Activated naive CD4-positive, alpha-beta T cell treated with anti-CD3 and anti-CD28 coated beads, Interleukin-2, amount 10 ng/mL, durations not matched to agents 7 days and 5 days (primary cell): ENCODE results near the gene RASL11B.

Experiments used
- CTCF ChIA-PET: fragments of 350-600 bp; sonication (Branson Sonifier 250); formaldehyde crosslinking; loops from one replicate; lab custom pipeline; 2021; ENCODE audit warnings: antibody characterized with exemption; lab: Charles Lee
- DNase-seq: peaks from one replicate; pipeline ENCODE4 v3.0.0-alpha.2; 2020
- H3K27ac Mint-ChIP-seq: one replicate; pipeline ENCODE4 v1.8.0; 2021; ENCODE audit warnings: mild to moderate bottlenecking, moderate library complexity, mixed read lengths
- H3K27me3 Mint-ChIP-seq: one replicate; pipeline ENCODE4 v1.8.0; 2021; ENCODE audit warnings: mild to moderate bottlenecking, mixed read lengths
- H3K36me3 Mint-ChIP-seq: one replicate; pipeline ENCODE4 v1.8.0; 2021; ENCODE audit warnings: mixed read lengths
- H3K4me1 Mint-ChIP-seq: one replicate; pipeline ENCODE4 v1.8.0; 2021; ENCODE audit warnings: mixed read lengths
- H3K4me3 Mint-ChIP-seq: one replicate; pipeline ENCODE4 v1.8.0; 2021; ENCODE audit warnings: mild to moderate bottlenecking, moderate library complexity, mixed read lengths
- H3K9me3 Mint-ChIP-seq: one replicate; pipeline ENCODE4 v1.8.0; 2021; ENCODE audit warnings: mixed read lengths

The RASL11B gene

DNA sequence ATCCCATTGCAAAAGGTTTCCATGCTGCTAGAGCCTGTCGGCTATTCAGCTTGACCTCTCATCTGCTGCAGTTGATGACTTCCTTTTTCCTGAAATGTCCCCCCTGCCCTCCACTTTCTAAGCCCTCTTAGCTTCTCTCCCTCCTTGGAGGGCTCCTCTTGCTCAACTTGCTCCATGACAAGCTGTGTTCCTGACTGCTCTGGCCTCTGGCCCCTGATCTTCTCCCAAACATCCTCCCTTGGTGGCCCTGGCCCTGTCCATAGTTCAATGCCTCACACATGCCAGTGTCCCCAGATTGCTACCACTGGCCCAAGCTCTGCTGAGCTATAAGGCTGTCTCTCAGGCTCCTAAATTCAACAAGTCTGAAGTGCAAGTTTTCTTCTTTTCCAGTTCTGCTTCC lies 29.6 kb downstream of the RASL11B start:
- Mint-ChIP-seq H3K9me3 (peaks cover 7% of the 10 kb centered on the region), H3K27me3 (no peaks in the 10 kb centered on the region), H3K36me3 (peaks cover 4% of the 10 kb centered on the region), H3K4me1 (peaks cover 25% of the 10 kb centered on the region), H3K27ac (no peak overlapping the region), H3K4me3 (no peak overlapping the region)
- no peak for DNase-seq
- CTCF ChIA-PET: interaction anchor here (1.0 to 1.8 kb wide), 3 partner anchors 18 to 345 kb away, joined by 3 to 9 read pairs (median 3); no protein-coding TSS in a partner anchor

DNA sequence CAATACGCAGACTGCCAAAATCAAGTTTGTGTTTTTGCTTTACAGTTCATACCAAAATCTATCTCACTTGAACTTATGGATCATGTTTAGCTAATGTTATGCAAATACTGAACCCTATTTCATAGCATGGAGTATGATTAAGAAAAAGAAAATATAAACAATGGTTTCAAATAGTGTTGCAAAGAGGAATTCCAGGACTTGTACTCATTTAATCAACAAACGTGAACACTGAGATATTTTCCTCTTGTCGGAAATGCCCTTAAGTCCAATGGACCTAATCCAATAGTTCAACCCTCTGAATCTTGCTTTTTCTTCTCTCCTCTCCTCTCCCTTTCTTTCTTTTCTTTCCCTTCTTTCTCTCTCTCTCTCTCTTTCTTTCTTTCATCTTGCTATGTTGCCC lies 30.8 kb downstream of the RASL11B start:
- peaks cover 25% of the 10 kb centered on the region for H3K4me1 Mint-ChIP-seq
- CTCF ChIA-PET: interaction anchor here (1.8 kb wide), 1 partner anchor 19 kb away, joined by 9 read pairs; no protein-coding TSS in a partner anchor
- peaks cover 5% of the 10 kb centered on the region for H3K9me3 Mint-ChIP-seq

DNA sequence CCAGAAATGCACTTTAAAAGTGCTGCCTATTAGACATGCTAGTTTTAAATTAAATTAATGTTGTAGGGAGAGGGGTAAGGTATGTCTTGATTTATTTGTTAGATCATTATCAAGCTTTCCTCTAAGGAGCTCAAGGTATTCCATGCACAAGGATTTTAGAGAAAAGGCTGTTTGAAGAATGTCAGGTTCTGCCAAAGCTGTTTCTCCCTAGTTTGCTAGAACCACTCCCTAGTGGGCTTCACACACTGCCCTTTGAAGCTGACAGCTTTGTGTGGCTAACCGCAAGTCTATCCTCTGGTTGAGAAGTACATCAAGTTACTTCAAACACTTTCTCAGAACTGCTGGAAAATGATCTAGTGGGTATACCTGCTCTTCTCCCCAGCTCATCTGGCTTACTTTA lies 32.3 kb downstream of the RASL11B start:
- H3K9me3 Mint-ChIP-seq: peaks cover 3% of the 10 kb centered on the region
- no peak overlapping the region for H3K4me3 Mint-ChIP-seq
- H3K27ac Mint-ChIP-seq: no peak overlapping the region
- CTCF ChIA-PET: interaction anchor here (0.7 to 1.0 kb wide), 3 partner anchors 11 to 50 kb away, joined by 3 read pairs; no protein-coding TSS in a partner anchor
- DNase-seq: peak; percentile 41
- H3K27me3 Mint-ChIP-seq: no peaks in the 10 kb centered on the region
- peaks cover 25% of the 10 kb centered on the region for H3K4me1 Mint-ChIP-seq
- H3K36me3 Mint-ChIP-seq: no peaks in the 10 kb centered on the region

More for the DNA sequence above, 30.8 kb downstream of the RASL11B start:
- H3K4me3 Mint-ChIP-seq: no peak overlapping the region
- no peaks in the 10 kb centered on the region for H3K27me3 Mint-ChIP-seq
- DNase-seq: no peak
- no peak overlapping the region for H3K27ac Mint-ChIP-seq
- H3K36me3 Mint-ChIP-seq: peaks cover 1% of the 10 kb centered on the region

DNA sequence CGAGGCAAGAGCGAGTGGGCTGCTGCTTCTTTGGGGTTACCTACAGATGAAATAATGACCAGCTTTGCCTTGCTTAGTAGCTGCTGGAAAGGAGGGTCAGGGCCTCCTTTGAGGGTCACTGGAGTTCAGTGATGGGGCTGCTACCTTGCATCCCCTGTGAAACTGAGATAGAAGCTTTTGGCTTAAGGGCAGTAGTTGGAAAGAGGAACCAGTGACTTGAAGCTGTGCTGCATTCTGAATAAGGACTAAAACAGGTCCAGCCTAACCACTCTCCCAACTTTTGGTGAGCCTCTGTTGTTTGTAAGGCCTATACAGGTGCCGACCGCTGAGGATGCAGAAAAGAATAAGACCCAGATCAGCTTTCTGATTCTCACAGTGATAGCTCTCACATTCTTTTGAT lies 41.2 kb downstream of the RASL11B start:
- Mint-ChIP-seq H3K4me3 (no peak overlapping the region), H3K27me3 (no peaks in the 10 kb centered on the region), H3K27ac (no peak overlapping the region), H3K36me3 (peaks cover 3% of the 10 kb centered on the region), H3K4me1 (no peaks in the 10 kb centered on the region), H3K9me3 (peaks cover 4% of the 10 kb centered on the region)
- CTCF ChIA-PET: no interaction called here
- DNase-seq: no peak

DNA sequence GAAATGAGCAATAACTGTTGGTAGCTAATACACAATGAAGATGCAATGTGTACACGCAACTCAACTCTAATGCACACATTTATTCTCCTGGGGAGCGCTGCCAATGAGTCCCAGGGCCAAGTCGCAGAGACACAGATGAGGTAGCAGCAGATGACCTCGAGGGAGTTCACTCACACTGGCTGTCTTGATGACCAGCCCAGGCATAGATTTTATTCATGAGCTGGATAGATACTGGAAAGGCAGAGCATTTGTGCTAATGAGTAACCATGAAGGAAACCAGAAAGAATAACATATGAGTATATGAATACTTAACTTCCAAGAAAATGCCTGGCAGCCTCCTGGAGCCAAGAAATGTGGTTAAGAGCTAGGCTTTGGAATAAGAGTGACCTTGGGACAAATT lies 42.3 kb downstream of the RASL11B start:
- H3K27ac Mint-ChIP-seq: no peak overlapping the region
- CTCF ChIA-PET: no interaction called here
- no peak for DNase-seq
- H3K36me3 Mint-ChIP-seq: peaks cover 3% of the 10 kb centered on the region
- H3K9me3 Mint-ChIP-seq: peaks cover 4% of the 10 kb centered on the region
- H3K27me3 Mint-ChIP-seq: no peaks in the 10 kb centered on the region
- no peak overlapping the region for H3K4me3 Mint-ChIP-seq
- no peaks in the 10 kb centered on the region for H3K4me1 Mint-ChIP-seq

DNA sequence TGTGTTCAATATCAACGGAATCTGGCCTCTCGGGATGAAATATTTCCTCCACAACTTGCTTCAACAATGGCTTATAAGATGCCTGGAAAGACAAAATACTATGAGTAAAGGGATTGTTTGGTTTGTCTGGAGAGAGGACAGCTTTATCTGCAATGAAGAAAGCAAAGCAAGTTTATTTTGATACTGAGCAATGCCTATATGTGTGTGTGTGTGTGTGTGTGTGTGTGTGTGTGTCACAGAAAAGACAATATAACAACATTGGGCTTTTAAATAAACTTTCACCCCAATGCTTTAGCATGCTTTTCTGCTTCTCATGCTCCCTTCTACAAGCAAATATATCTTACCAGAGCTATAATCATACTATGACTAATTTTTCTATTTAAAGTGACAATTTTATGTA lies 45.4 kb downstream of the RASL11B start:
- DNase-seq: no peak
- CTCF ChIA-PET: no interaction called here
- Mint-ChIP-seq H3K27ac (no peak overlapping the region), H3K27me3 (no peaks in the 10 kb centered on the region), H3K4me3 (no peak overlapping the region), H3K36me3 (peaks cover 1% of the 10 kb centered on the region), H3K9me3 (no peaks in the 10 kb centered on the region), H3K4me1 (peaks cover 4% of the 10 kb centered on the region)

DNA sequence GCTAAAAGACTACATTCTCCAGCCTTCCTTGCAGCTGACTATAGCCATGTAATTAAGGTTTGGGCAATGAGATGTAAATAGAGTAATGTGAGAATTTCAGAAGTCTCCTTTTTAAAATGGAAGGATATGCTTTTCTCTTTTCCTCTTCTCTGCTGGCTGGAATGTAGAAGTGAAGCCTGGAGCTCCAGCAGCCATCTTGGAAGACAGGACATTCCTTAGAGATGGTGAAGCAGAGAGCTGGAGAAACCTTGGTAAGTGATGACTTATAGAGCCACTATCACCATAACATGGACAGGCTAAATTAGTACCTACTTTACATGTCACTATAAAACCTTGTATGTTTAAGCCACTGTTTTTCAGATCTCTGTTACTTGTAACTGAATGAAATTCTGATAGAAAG lies 48.0 kb downstream of the RASL11B start:
- H3K9me3 Mint-ChIP-seq: no peaks in the 10 kb centered on the region
- no peak for DNase-seq
- H3K4me1 Mint-ChIP-seq: peaks cover 4% of the 10 kb centered on the region
- H3K4me3 Mint-ChIP-seq: no peak overlapping the region
- H3K27me3 Mint-ChIP-seq: no peaks in the 10 kb centered on the region
- CTCF ChIA-PET: interaction anchor here (0.9 to 1.2 kb wide), 2 partner anchors 19 to 365 kb away, joined by 3 read pairs; no protein-coding TSS in a partner anchor
- no peak overlapping the region for H3K27ac Mint-ChIP-seq
- no peaks in the 10 kb centered on the region for H3K36me3 Mint-ChIP-seq

DNA sequence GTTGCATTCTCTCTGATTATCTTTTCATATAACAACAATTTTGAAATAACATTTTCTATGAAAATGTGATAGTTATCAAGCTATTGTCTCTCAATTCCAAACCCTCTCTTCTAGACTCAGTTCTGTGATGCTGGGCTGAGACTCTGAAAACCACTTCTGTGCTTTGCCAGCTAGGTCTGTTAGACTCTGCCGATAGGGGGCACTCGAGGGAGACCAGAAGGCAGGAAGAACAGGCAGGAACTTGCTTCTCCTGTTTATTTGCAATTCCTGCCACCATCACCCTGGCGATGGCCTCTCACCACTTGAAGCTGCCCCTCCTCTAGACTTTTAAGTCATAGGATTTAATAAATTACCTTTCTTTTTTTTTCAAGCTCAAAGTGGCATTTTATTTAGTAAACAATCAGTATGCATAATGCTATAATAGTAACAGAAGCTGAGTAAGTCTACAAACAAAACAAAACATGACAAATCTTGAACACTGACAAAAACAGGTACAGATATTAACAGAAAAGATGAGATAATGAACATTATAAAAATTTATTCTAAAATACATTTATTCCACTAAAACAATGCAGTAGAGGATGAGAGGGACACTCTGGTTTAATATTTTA lies 49.7 kb downstream of the RASL11B start:
- CTCF ChIA-PET: interaction anchor here (0.7 to 2.0 kb wide), 14 partner anchors 10 to 200 kb away, joined by 3 to 9 read pairs (median 4); no protein-coding TSS in a partner anchor
- no peak overlapping the region for H3K4me3 Mint-ChIP-seq
- H3K27ac Mint-ChIP-seq: no peak overlapping the region
- no peaks in the 10 kb centered on the region for H3K27me3 Mint-ChIP-seq
- no peaks in the 10 kb centered on the region for H3K9me3 Mint-ChIP-seq
- H3K36me3 Mint-ChIP-seq: no peaks in the 10 kb centered on the region
- peak; percentile 81 for DNase-seq
- peaks cover 4% of the 10 kb centered on the region for H3K4me1 Mint-ChIP-seq

DNA sequence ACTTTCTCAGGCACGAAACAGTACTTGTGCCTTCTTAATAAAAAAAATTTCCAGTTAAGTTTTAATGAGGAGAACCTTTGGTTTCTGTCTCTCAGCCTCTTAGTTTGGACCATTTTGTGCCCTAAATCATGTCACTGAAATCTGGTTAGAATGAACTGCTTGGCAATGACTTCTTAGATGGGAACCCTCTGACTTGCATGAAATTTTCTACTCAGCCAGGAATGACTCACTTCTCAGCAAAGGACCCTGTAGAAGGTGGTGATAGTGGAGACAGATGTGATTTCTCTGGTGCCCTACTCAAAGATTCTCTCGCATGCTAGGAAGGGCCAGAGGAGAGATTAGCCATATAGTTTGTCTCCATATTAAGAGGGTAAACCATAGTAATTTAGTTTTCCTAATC lies 50.5 kb downstream of the RASL11B start:
- H3K36me3 Mint-ChIP-seq: no peaks in the 10 kb centered on the region
- H3K4me1 Mint-ChIP-seq: peaks cover 4% of the 10 kb centered on the region
- H3K27me3 Mint-ChIP-seq: no peaks in the 10 kb centered on the region
- no peak overlapping the region for H3K4me3 Mint-ChIP-seq
- H3K9me3 Mint-ChIP-seq: no peaks in the 10 kb centered on the region
- no peak overlapping the region for H3K27ac Mint-ChIP-seq
- DNase-seq: no peak
- CTCF ChIA-PET: interaction anchor here (0.9 to 2.0 kb wide), 3 partner anchors 14 to 201 kb away, joined by 3 to 5 read pairs (median 4); no protein-coding TSS in a partner anchor

DNA sequence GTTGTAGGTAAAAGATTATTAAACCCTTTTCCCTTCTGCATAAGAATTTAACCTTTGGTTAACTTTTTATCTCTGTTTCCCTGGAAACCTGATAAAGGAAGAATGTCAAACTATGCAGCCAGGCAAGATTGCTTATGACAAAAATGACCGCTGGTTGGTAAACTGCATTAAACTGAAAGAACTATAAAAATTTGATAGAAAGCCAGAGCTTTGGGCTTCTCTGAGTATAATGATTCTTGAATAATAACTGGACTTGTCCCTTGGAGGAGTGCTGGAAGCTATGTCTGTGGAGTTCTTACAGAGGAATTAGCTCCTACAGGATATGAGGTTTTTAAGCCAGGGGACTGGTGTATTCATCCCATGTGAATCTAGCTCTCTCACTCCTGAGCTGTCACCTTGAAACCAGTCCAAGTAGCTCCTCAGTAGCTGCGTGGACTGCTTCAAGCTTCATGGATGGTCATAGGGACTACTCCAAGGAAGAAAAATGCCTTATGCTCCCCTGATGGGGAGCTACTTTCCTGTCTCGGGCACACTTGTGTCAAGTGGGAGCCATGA lies 52.0 kb downstream of the RASL11B start:
- Mint-ChIP-seq H3K36me3 (no peaks in the 10 kb centered on the region), H3K27ac (no peak overlapping the region), H3K27me3 (no peaks in the 10 kb centered on the region), H3K4me1 (peaks cover 4% of the 10 kb centered on the region), H3K4me3 (no peak overlapping the region), H3K9me3 (no peaks in the 10 kb centered on the region)
- CTCF ChIA-PET: interaction anchor here (1.1 to 1.5 kb wide), 2 partner anchors 15 to 21 kb away, joined by 3 read pairs; no protein-coding TSS in a partner anchor
- no peak for DNase-seq

DNA sequence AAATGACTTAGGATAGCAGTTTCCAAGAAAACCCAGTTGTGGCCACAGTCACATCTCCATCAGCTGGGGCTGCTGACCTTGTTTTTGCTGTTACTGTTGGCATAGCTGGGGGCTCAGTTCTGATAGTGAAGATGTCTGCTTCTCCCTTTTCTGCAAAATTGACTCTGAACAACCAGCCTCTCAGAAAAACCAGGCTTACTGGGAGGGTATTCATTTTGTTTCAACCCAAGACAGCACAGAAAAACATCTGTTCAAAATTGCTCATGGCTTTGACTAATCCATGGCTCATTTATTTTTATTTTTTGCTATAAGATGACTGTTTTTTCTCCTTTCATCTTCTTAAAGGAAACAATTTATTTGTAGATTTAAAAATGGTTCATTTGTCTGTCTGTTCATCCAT lies 53.1 kb downstream of the RASL11B start:
- CTCF ChIA-PET: interaction anchor here (1.5 kb wide), 1 partner anchor 19 kb away, joined by 3 read pairs; no protein-coding TSS in a partner anchor
- no peak for DNase-seq
- Mint-ChIP-seq H3K9me3 (no peaks in the 10 kb centered on the region), H3K27me3 (no peaks in the 10 kb centered on the region), H3K4me1 (peaks cover 4% of the 10 kb centered on the region), H3K4me3 (no peak overlapping the region), H3K36me3 (no peaks in the 10 kb centered on the region), H3K27ac (no peak overlapping the region)

DNA sequence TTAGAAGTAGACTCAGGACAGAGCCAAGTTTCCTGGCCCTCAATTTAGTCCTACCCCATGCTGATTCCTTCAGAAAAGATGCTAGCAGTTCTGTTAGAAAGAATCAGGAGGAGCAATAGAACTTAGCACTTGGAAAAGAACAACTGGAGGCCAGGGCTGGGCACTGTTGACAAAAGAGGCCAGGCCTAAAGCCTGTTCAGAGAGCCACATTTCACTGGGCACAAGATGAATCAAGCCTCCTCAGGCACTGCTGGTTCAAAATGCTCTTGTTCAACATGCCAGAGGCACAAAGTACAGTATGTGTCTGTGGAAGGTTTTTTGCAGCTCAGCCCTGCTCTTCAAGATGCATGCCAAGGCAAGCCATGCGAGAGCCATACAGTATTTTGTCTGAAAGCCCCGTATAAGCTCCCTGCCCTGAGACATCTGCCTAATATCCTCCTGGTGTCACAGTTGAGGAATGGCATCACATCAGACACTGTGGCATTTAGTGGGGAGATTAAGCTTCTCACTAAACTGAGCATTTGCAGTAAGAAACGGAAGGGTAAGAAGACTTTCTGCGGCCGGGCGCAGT lies 53.7 kb downstream of the RASL11B start:
- H3K4me3 Mint-ChIP-seq: no peak overlapping the region
- CTCF ChIA-PET: interaction anchor here (1.2 kb wide), 1 partner anchor 540 kb away, joined by 3 read pairs; no protein-coding TSS in a partner anchor
- no peaks in the 10 kb centered on the region for H3K9me3 Mint-ChIP-seq
- H3K4me1 Mint-ChIP-seq: peaks cover 4% of the 10 kb centered on the region
- no peak for DNase-seq
- no peaks in the 10 kb centered on the region for H3K36me3 Mint-ChIP-seq
- no peaks in the 10 kb centered on the region for H3K27me3 Mint-ChIP-seq
- no peak overlapping the region for H3K27ac Mint-ChIP-seq
